CD4-positive, alpha-beta memory T cell (primary cell): ENCODE results near the gene TBC1D14. TPM values are rescaled to one million over a fixed set of nuclear protein-coding genes. Genes with fewer than 3 reads are reported as not detected.

Experiments
- CTCF ChIA-PET: fragments of 350-600 bp; sonication (Branson Sonifier 250); formaldehyde crosslinking; loops from one replicate; lab custom pipeline; 2021; ENCODE audit warnings: inconsistent platforms; ENCODE audit not compliant: partially characterized antibody; lab: Charles Lee
- POLR2A ChIA-PET: fragments of 350-600 bp; sonication (Branson Sonifier 250); formaldehyde crosslinking; loops from one replicate; lab custom pipeline; 2021; ENCODE audit not compliant: partially characterized antibody; lab: Charles Lee
- DNase-seq, 5 donors: peaks; one replicate each; pipeline versions ENCODE4 v3.0.0 to v3.0.0-alpha.2; 2020 to 2022; ENCODE audit warnings: mixed read lengths in 1 of 5
- H3K27ac ChIP-seq: one replicate; pipeline ENCODE4 v1.7.0; 2013; ENCODE audit warnings: low read depth, low read length
- H3K27me3 ChIP-seq: 2 replicates; pipeline ENCODE4 v1.7.0; 2013; ENCODE audit warnings: mild to moderate bottlenecking, low read length, moderate library complexity; ENCODE audit not compliant: insufficient read depth
- H3K36me3 ChIP-seq: 2 replicates; pipeline ENCODE4 v1.7.0; 2013; ENCODE audit warnings: mild to moderate bottlenecking, low read length, moderate library complexity; ENCODE audit not compliant: insufficient read depth
- H3K4me1 ChIP-seq: 2 replicates; pipeline ENCODE4 v1.7.0; 2013; ENCODE audit warnings: mild to moderate bottlenecking, low read length, moderate library complexity; ENCODE audit not compliant: insufficient read depth
- H3K4me3 ChIP-seq, 2 donors: one replicate each; pipeline ENCODE4 v1.7.0; 2013; ENCODE audit warnings: low read length in 2 of 2, mild to moderate bottlenecking in 1 of 2
- H3K9me3 ChIP-seq, 2 donors: one replicate each; pipeline ENCODE4 v1.7.0; 2013; ENCODE audit warnings: low read length in 2 of 2, control low read depth in 1 of 2; ENCODE audit not compliant: control insufficient read depth in 1 of 2
- H3K27ac Mint-ChIP-seq, 7 donors: one replicate each; pipeline ENCODE4 v1.8.0; 2020 to 2021; ENCODE audit warnings: mixed read lengths in 7 of 7, mild to moderate bottlenecking in 6 of 7, inconsistent platforms in 3 of 7, moderate library complexity in 3 of 7
- H3K27me3 Mint-ChIP-seq, 2 donors: one replicate each; pipeline ENCODE4 v1.8.0; 2020 to 2021; ENCODE audit warnings: mixed read lengths in 2 of 2
- H3K36me3 Mint-ChIP-seq, 2 donors: one replicate each; pipeline ENCODE4 v1.8.0; 2020 to 2021; ENCODE audit warnings: mixed read lengths in 2 of 2, inconsistent platforms in 1 of 2, mild to moderate bottlenecking in 1 of 2
- H3K4me1 Mint-ChIP-seq, 4 donors: one replicate each; pipeline ENCODE4 v1.8.0; 2020 to 2021; ENCODE audit warnings: mixed read lengths in 4 of 4, mild to moderate bottlenecking in 1 of 4
- H3K4me3 Mint-ChIP-seq, 8 donors: one replicate each; pipeline ENCODE4 v1.8.0; 2020 to 2021; ENCODE audit warnings: mixed read lengths in 8 of 8, mild to moderate bottlenecking in 7 of 8, moderate library complexity in 6 of 8, inconsistent platforms in 3 of 8
- H3K9me3 Mint-ChIP-seq, 8 donors: one replicate each; pipeline ENCODE4 v1.8.0; 2020 to 2021; ENCODE audit warnings: mixed read lengths in 8 of 8, mild to moderate bottlenecking in 5 of 8, inconsistent platforms in 3 of 8, moderate library complexity in 1 of 8
- intact Hi-C: fragments of 100-400 bp; cut with micrococcal nuclease; formaldehyde crosslinking; loops from one replicate; pipeline ENCODE4 v1.15.1; 2023
- polyA plus RNA-seq, 2 donors: library from polyadenylated mRNA; unstranded; fragments of 300-500 nt; fragmentation: Illumina TruSeq; gene quantifications; one replicate each; pipeline ENCODE4 v1.2.3, GENCODE V29; 2021
- total RNA-seq, 2 experiments: library from RNA; stranded (reverse); gene quantifications; one replicate each; pipeline ENCODE4 v1.2.3, GENCODE V29; 2021

TBC1D14 gene
- total and polyA plus RNA-seq, 4 experiments from 2014 or later, result 40.7 to 80.7 (median 63.0) TPM

- Histone ChIP-seq H3K4me1 (no peaks in the 10 kb centered on the region), H3K9me3 (no peaks in the 10 kb centered on the region), H3K4me3 (no peak overlapping the region), H3K36me3 (peaks cover 35% of the 10 kb centered on the region), H3K27me3 (no peaks in the 10 kb centered on the region), H3K27ac (no peak overlapping the region)
- Mint-ChIP-seq H3K27ac (no peak overlapping the region), H3K27me3 (no peaks in the 10 kb centered on the region), H3K4me1 (peaks cover 0 to 1% (median 0%) of the 10 kb centered on the region in 4 donors), H3K9me3 (no peaks in the 10 kb centered on the region), H3K4me3 (no peak overlapping the region), H3K36me3 (peaks cover 32 to 50% of the 10 kb centered on the region in 2 donors)
- no peak for DNase-seq
- intact Hi-C loops, result no loop called here
- ChIA-PET CTCF (interaction anchor here (1.8 to 2.9 kb wide), 2 partner anchors 9 to 39 kb away, joined by 5 to 8 read pairs; no protein-coding TSS in a partner anchor), POLR2A (interaction anchor here (1.0 kb wide), 1 partner anchor 35 kb away, joined by 3 read pairs; no protein-coding TSS in a partner anchor)
These were observed 122.2 kb downstream of the TBC1D14 start for GRCh38 chr4:7031558-7032449.

DNA sequence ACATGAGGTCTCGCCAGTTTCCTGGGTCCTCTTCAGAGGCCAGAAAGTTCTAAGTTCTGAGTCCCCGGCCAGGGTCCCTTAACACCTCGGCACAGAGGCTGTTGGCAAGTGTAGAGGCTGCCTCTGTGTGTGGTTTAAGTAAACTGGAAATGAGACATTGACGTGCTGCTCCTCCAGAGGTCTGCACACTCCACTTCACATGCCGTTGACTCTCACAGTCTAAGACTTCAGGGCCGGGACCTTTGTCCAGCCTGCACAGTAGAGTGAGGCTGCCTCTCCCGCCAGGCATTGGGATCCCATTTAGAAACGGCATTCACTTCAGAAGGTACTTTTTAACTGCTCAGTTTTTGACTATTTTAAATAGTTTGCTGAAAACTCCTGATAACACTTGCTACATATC is 123.0 kb downstream of the TBC1D14 start:
- Histone ChIP-seq H3K4me1 (no peaks in the 10 kb centered on the region), H3K9me3 (no peaks in the 10 kb centered on the region), H3K27me3 (no peaks in the 10 kb centered on the region), H3K27ac (no peak overlapping the region), H3K4me3 (no peak overlapping the region), H3K36me3 (peaks cover 29% of the 10 kb centered on the region)
- no peak for DNase-seq
- Mint-ChIP-seq H3K9me3 (no peaks in the 10 kb centered on the region), H3K27ac (no peak overlapping the region), H3K4me3 (no peak overlapping the region), H3K36me3 (peaks cover 25 to 45% of the 10 kb centered on the region in 2 donors), H3K27me3 (no peaks in the 10 kb centered on the region), H3K4me1 (peaks cover under 1 to 6% (median 4%) of the 10 kb centered on the region in 4 donors)
- POLR2A ChIA-PET, result no interaction called here
- CTCF ChIA-PET, result no interaction called here
- intact Hi-C loops, result no loop called here

DNA sequence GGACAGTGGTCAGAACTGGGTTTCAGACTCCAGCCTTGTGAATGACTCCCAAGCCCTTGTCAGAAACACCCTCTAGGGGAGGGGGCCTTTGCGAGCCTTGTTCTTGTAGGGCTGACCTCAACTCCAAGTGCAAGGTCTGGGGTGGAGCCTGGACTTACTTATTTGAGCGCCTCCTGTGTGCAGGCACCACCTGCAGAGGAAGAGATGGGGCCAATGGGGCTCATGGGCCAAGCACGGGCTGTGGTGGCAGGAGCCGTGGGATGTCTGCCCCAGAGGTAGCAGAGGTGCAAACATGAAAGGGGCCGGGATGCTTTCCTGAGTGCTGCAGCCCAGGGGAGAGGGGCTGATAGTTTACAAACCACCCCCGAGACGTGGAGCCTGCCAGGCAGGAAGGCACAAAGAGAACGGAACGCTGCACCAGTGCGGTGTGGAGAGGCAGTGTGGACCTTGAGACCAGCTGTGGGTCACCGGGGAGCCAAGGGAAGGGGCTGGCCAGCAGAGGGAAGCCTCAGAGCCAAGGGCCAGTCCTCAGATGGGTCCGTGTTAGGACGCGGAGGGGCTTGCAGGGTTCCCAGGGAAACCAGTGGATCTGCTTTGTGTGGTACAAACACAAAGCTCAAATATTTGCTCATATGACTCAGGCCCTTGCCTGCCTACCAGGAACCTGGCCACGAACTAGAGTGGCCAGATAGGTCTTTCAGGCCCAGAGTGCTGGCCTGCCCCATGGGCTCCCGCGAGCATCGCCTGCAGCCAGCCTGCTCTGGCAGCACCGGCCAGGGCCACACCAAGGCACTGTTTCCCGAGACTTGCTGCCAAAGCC is 124.8 kb downstream of the TBC1D14 start:
- intact Hi-C loops, result no loop called here
- peak overlapping the region in 1 of 7 donors; percentile 65 for H3K27ac Mint-ChIP-seq
- no peak for DNase-seq

DNA sequence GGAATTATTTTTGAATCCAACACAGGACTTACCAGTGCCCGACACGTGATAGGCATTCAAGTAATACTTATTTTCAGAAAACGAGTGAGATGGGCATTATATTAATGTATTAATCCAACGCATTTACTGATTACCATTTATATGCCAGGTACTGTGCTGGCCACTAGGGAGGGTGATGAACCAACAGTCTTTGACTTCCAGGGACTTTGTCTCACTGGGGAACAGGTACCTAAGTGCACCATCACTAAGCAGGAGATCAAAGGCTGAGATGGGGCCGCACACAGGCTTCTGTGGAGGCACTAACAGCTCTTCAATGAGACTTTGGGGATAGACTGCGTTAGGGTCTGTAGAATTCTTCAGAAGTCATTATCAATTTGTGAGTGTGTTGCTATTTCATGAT is 127.8 kb downstream of the TBC1D14 start:
- H3K4me1 Mint-ChIP-seq, result peaks cover 12 to 21% (median 13%) of the 10 kb centered on the region in 4 donors
- H3K9me3 ChIP-seq, result no peaks in the 10 kb centered on the region
- ChIA-PET CTCF (interaction anchor here (0.7 to 11.8 kb wide), 2 partner anchors 21 to 31 kb away, joined by 3 to 204 read pairs; partner anchors contain the start of gene GRPEL1), POLR2A (interaction anchor here (1.2 kb wide), 1 partner anchor 34 kb away, joined by 4 read pairs; no protein-coding TSS in a partner anchor)
- peaks cover 3% of the 10 kb centered on the region for H3K36me3 ChIP-seq
- peak overlapping the region in 3 of 7 donors; percentile 5 to 45 (median 43) for H3K27ac Mint-ChIP-seq
- intact Hi-C loops, result no loop called here
- H3K4me3 ChIP-seq, result no peak overlapping the region
- no peak overlapping the region for H3K4me3 Mint-ChIP-seq
- H3K27me3 ChIP-seq, result no peaks in the 10 kb centered on the region
- no peaks in the 10 kb centered on the region for H3K27me3 Mint-ChIP-seq
- peaks cover 6% of the 10 kb centered on the region for H3K4me1 ChIP-seq
- no peak overlapping the region for H3K27ac ChIP-seq
- peaks cover 2 to 5% of the 10 kb centered on the region in 2 donors for H3K36me3 Mint-ChIP-seq
- no peak for DNase-seq
- no peaks in the 10 kb centered on the region for H3K9me3 Mint-ChIP-seq

More for the DNA sequence above, 124.8 kb downstream of the TBC1D14 start:
- H3K9me3 ChIP-seq, result no peaks in the 10 kb centered on the region
- Mint-ChIP-seq H3K4me3 (peak overlapping the region in 1 of 8 donors; percentile 36), H3K9me3 (no peaks in the 10 kb centered on the region), H3K36me3 (peaks cover 19 to 32% of the 10 kb centered on the region in 2 donors), H3K4me1 (peaks cover 6 to 11% (median 6%) of the 10 kb centered on the region in 4 donors), H3K27me3 (no peaks in the 10 kb centered on the region)
- H3K27me3 ChIP-seq, result no peaks in the 10 kb centered on the region
- peaks cover 24% of the 10 kb centered on the region for H3K36me3 ChIP-seq
- POLR2A ChIA-PET, result interaction anchor here (1.4 kb wide), 1 partner anchor 9 kb away, joined by 3 read pairs; the partner anchor contains the start of gene TADA2B
- H3K4me3 ChIP-seq, result no peak overlapping the region
- H3K4me1 ChIP-seq, result no peaks in the 10 kb centered on the region
- no peak overlapping the region for H3K27ac ChIP-seq
- CTCF ChIA-PET, result no interaction called here

DNA sequence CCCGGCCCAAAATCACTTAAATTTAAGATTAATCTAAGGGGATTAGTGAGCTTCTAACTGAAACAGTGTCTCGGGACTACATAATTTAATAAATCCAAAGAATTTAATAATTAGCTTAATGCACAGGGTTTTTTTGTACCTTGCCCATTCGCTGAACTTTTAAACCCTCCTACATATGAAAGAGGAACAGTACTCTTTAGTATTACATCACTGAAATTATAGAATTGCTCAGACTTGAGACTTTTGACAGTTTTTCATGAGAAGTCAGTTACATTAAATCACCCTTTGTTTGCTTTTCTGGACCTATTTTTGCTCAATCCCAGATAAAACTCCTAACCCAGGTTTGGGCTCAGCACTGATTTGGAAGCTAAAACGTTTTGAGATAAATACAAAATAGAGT is 131.1 kb downstream of the TBC1D14 start:
- H3K9me3 ChIP-seq, result no peaks in the 10 kb centered on the region
- no peaks in the 10 kb centered on the region for H3K36me3 ChIP-seq
- H3K4me1 ChIP-seq, result peaks cover 24% of the 10 kb centered on the region
- peak overlapping the region in 2 of 7 donors; percentile 57 to 70 for H3K27ac Mint-ChIP-seq
- peaks cover 0 to 5% (median 0%) of the 10 kb centered on the region in 8 donors for H3K9me3 Mint-ChIP-seq
- H3K4me3 ChIP-seq, result no peak overlapping the region
- H3K27me3 Mint-ChIP-seq, result no peaks in the 10 kb centered on the region
- DNase-seq, result no peak
- POLR2A ChIA-PET, result interaction anchor here (8.7 kb wide), 1 partner anchor 26 kb away, joined by 231 read pairs; the partner anchor contains the start of gene GRPEL1
- peaks cover 0 to 15% of the 10 kb centered on the region in 2 donors for H3K36me3 Mint-ChIP-seq
- H3K27me3 ChIP-seq, result no peaks in the 10 kb centered on the region
- no peak overlapping the region for H3K27ac ChIP-seq
- intact Hi-C loops, result no loop called here
- CTCF ChIA-PET, result interaction anchor here (0.7 to 11.8 kb wide), 3 partner anchors 9 to 28 kb away, joined by 3 to 204 read pairs (median 5); partner anchors contain the start of gene GRPEL1
- peaks cover 24 to 47% (median 26%) of the 10 kb centered on the region in 4 donors for H3K4me1 Mint-ChIP-seq
- peak overlapping the region in 5 of 8 donors; percentile 12 to 77 (median 55) for H3K4me3 Mint-ChIP-seq

GRCh38 chr4:7041246-7041645 is 131.6 kb downstream of the TBC1D14 start:
- POLR2A ChIA-PET, result interaction anchor here (1.7 to 8.7 kb wide), 2 partner anchors 18 to 26 kb away, joined by 4 to 231 read pairs; partner anchors contain the start of gene GRPEL1

More at GRCh38 chr4:7041246-7041645, 131.6 kb downstream of the TBC1D14 start:
- Mint-ChIP-seq H3K4me1 (peaks cover 24 to 52% (median 30%) of the 10 kb centered on the region in 4 donors), H3K27me3 (no peaks in the 10 kb centered on the region), H3K36me3 (peaks cover 0 to 17% of the 10 kb centered on the region in 2 donors), H3K9me3 (peaks cover 0 to 5% (median 0%) of the 10 kb centered on the region in 8 donors), H3K27ac (peak overlapping the region in 1 of 7 donors; percentile 92), H3K4me3 (peak overlapping the region in 5 of 8 donors; percentile 39 to 83 (median 65))
- peaks cover 29% of the 10 kb centered on the region for H3K4me1 ChIP-seq
- intact Hi-C loops, result no loop called here
- DNase-seq, result no peak
- CTCF ChIA-PET, result interaction anchor here (1.2 to 11.8 kb wide), 2 partner anchors 10 to 27 kb away, joined by 5 to 204 read pairs; partner anchors contain the start of gene GRPEL1
- no peaks in the 10 kb centered on the region for H3K9me3 ChIP-seq
- no peaks in the 10 kb centered on the region for H3K36me3 ChIP-seq
- H3K27ac ChIP-seq, result no peak overlapping the region
- no peaks in the 10 kb centered on the region for H3K27me3 ChIP-seq
- no peak overlapping the region for H3K4me3 ChIP-seq
